HG03139 (cell line): ENCODE measurements around the gene FBXL19.

ENCODE experiments used
- ATAC-seq: cut with Tn5 transposase; IDR thresholded peaks from one replicate; pipeline ENCODE4 v1.9.1; 2021; ENCODE audit not compliant: unreplicated experiment

Gene FBXL19

GRCh38 chr16:30963925-30964511, 40.6 kb downstream of the FBXL19 start:
- ATAC-seq: no peak

GRCh38 chr16:30964574-30965226, 41.3 kb downstream of the FBXL19 start:
- no peak for ATAC-seq

- ATAC-seq: no peak
Measured at GRCh38 chr16:30965436-30965835, 42.1 kb downstream of the FBXL19 start.

GRCh38 chr16:30966033-30966619, 42.8 kb downstream of the FBXL19 start:
- ATAC-seq: no peak

- no peak for ATAC-seq
Measured at GRCh38 chr16:30967795-30968194, 44.4 kb downstream of the FBXL19 start.

GRCh38 chr16:30969246-30969842, 46.0 kb downstream of the FBXL19 start:
- no peak for ATAC-seq

GRCh38 chr16:30971298-30971697, 47.9 kb downstream of the FBXL19 start:
- ATAC-seq: no peak

- no peak for ATAC-seq
Measured at GRCh38 chr16:30972872-30973271, 49.5 kb downstream of the FBXL19 start.

GRCh38 chr16:30974348-30974747, 51.0 kb downstream of the FBXL19 start:
- no peak for ATAC-seq

GRCh38 chr16:30976486-30976885, 53.1 kb downstream of the FBXL19 start:
- no peak for ATAC-seq

GRCh38 chr16:30977502-30977901, 54.1 kb downstream of the FBXL19 start:
- ATAC-seq: no peak

GRCh38 chr16:30979170-30980022, 56.0 kb downstream of the FBXL19 start:
- ATAC-seq: no peak

GRCh38 chr16:30980023-30980371, 56.6 kb downstream of the FBXL19 start:
- no peak for ATAC-seq

- ATAC-seq: no peak
Measured at GRCh38 chr16:30980434-30980833, 57.1 kb downstream of the FBXL19 start.

- ATAC-seq: no peak
Measured at GRCh38 chr16:30980959-30981358, 57.6 kb downstream of the FBXL19 start.

GRCh38 chr16:30982548-30983288, 59.3 kb downstream of the FBXL19 start:
- ATAC-seq: no peak

- ATAC-seq: no peak
Measured at GRCh38 chr16:30983289-30983889, 60.0 kb downstream of the FBXL19 start.

- ATAC-seq: no peak
Measured at GRCh38 chr16:30983898-30984610, 60.7 kb downstream of the FBXL19 start.

- no peak for ATAC-seq
Measured at GRCh38 chr16:30984669-30985400, 61.5 kb downstream of the FBXL19 start, which contains the start of gene HSD3B7. HSD3B7 (plus strand) TSS chr16:30985207; CDS start chr16:30985659, 452 bp downstream.
